ENCODE results near the gene DCLK1. TPM values are rescaled to one million over a fixed set of nuclear protein-coding genes. Genes with fewer than 3 reads are reported as not detected.

Gene DCLK1
- polyA plus RNA-seq, 3 donors = 4.5 to 6.8 (median 6.0) TPM

DNA sequence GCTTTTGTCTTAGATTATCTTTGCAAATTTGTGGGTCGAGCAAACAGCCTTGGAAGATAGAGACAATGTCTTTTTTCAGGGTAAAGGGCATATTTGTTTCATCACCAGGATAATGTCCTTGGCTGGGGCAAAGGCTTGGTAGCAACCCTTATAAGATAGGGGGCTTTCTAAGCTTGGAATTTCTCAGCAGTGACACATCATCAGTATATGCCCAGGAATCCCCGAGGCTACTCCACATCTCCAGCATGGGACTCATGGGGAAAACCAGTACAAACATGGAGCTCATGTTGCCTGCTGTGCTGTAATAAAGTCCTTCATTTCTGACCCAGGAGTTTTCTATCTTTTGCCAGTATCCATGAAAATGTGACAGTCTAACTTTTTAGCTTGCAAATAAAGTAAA lies 77.1 kb downstream of the DCLK1 start:
- DNase-seq = no peak

DNA sequence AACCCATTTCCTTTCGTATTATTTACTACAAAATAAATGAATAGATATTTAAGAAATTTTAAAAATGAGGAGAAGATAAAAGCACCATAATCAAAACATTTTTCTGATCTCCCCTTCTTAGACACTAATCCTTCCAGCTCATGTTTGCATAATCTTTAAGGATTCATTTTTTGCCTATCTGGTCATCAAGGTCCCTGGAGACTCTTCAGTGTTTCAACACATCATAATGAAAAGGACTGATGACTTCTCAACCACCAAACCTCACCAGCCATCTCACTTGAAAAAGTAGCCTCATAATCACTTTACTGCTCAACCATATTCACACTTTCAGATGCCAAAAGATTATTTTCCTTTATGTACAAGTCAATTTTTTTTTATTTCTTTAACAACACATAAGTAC lies 80.1 kb downstream of the DCLK1 start:
- no peak for DNase-seq

DNA sequence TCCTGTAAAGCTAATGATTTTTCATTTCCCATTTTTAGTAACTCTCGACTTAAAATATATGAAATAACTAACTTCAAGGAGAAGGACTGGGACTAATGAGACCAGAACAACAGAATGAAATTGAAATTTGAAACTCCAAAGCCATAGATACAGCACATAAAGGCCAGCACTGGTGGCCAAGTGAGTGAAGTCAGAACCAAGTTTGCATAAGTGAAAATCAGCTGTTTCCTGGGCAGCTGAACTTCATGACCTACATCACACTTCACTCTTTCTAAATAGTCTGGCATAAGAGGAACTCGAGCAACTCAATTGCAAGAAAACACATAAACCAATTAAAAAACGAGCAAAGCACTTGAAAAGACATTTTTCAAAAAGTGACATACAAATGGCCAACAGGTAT lies 84.5 kb downstream of the DCLK1 start:
- no peak for DNase-seq

DNA sequence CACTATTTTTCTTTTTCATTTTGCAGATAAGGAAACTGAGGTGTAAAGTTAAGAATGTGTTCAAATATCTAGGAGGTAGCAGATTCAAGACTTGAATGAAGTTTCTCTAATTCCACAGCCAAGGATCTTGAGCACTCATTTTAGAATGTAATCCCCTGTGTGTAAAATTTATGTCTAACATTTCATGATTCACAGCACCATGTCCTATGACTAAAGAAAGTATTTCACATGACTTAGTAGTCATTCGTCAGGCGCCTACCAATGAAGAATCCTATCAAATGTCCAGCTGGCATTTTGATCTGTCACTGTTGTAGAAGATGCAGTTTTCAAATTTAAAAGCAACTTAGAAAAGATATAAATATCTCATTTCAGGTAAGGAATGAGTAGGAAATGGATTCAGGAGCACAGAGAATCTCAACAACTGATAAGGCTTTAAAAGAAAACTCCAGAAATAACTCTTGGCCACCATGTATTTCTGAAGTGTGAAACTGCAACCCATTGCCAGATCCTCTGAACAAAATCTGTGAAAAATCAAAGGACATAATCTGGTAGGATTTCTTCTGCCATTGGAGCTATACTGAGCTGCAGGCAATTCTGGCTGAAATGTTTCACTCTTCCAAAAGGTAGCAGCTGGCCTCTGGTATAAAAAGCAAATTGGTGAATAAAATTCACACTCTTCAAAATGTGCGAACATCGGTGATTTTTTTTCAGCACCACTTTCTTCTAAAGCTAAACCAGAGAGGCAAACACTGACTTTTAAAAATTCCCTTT lies 92.2 kb downstream of the DCLK1 start:
- no peak for DNase-seq

DNA sequence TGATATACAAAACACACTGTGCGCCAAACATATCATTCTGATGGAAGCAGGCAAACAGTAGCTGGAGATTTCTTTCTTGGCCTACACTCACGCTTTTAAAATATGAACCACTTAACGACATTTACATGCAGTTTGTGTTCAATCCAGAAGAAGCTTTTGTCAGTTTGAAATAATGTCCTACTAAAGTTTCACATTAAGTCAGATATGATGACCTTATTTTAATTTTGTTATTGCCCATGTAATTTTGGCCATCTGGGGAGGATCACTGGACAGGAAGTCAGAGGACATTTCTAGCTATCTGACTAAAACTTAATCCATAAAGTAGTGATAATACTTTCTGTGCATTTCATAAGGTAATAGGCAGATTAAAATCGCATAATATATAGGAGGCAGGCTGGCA lies 98.1 kb downstream of the DCLK1 start:
- DNase-seq = no peak

DNA sequence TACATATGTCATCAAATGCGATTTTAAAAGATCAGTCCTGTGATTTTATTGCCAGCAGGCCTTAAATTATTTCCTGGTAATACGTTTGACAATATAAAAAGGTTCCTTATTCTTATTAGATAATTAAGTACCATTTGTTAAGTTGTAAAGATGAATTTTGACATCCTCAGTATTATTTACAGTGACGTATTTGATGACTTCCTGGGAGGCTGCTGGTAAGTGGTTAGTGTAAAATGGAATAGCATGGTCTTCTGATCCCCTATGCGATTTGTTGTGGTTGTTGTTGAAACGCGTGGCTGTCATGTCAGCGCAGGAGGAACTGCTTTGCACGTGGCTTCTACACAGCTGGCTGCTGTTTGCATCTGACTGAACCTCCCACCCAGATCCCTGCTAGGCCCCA lies 99.7 kb downstream of the DCLK1 start:
- DNase-seq = no peak

DNA sequence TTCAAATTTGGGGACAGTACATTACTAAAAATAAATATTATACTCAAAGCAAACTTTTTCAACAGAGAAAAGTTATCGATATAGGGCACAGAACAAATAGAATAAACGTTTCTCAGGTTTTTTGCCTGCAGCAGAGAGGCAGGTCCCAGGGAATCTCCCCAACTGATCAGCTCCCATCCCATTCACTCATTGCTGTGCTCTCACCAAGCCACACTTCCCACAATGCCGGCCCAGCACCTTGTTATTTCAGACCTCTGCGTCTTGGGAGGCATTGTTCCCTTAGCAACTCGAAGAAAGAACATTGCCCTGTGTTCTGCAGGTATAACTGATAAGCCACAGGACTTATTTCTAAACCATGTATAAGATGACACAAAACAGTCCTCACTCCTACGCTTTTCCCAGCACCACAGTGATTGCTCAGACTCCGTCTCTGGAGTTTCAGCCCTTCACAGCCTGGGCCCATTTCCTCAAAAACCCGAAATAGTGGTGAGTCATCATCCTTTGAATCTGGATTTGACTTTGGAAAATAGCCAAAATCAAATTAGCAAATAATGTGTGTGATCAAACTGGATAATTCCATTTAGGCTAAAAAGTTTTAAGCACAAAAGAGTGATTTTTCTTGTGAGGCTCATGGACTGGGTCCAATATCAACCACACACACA lies 100.4 kb downstream of the DCLK1 start:
- DNase-seq = no peak

DNA sequence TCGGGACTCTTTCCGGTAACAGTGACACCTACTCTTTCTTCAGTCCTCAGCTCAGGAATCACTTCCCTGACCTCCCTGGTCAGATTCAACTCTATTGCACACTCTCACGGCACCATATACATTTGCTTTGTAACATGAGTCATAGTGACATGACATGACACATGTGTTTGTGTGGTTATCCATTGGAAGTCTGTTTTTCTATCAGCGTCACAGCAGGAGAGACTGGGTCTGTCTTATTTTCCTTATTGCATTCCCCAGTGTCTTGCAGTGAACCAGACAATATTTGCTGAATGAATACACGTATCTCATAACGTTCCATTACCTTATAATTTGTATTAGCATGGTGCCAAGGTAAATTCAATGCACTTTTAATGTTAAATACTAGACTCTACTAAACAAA lies 102.0 kb downstream of the DCLK1 start:
- no peak for DNase-seq

DNA sequence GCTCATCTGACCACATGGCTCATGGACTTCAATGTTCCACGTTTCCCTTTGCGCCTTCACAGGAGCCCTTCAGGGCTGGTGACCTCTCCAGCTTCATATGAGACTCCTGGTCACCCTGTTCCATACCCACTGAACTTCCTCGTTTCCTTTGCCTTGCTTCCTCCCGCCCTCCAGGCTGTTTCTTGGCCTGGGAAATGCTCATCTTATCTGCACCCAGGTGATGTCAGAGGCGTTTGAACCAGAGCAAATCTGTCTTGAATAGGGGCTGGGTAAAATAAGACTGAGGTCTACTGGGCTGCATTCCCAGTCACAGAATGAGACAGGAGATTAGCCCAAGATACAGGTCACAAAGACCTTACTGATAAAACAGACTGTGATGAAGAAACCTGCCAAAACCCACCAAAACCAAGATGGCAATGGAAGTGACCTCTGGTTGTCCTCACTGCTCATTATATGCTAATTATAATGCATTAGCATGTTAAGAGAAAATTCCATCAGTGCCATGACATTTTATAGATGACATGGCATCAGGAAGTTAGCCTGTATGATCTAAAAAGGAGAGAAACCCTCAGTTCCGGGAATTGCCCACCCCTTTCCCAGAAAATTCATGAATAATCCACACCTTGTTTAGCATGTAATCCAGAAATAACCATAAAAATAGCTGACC lies 102.7 kb downstream of the DCLK1 start:
- DNase-seq = no peak

DNA sequence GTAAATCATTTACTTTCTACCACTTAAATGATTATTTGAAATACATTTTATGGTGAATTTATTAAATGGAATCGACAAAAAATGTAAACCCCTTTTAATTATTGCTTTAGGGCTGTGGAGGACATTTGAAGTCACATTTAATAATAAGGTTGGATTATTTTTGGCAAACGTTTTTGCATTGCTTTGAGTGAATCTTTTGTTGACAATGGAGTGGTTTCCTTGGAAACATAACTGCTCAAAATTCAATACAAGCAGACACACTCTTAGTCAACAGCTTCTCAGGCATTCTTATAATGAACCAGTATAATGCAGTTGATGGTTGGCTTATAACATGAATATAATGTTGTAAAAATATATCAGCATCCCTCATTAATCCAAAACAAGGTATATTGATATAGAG lies 104.7 kb downstream of the DCLK1 start:
- DNase-seq = no peak

DNA sequence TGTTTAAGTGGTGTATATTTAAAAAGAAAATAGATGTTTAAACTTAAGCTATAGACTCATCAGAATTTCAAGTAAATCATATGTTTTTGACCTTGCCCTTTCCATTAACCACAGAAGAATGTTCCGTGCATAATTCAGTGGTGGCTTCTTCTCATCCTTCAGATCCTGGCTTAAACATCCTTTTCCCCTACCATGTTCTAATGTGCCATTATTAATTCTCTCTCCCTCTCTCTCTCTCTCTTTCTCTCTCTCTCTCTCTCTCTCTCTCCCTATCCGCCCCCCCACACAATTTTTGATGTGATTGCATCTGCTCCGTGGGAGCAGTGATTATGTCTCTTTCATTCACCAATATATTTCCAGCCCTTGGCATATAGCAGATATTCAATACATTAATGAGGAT lies 116.4 kb downstream of the DCLK1 start:
- DNase-seq = no peak

DNA sequence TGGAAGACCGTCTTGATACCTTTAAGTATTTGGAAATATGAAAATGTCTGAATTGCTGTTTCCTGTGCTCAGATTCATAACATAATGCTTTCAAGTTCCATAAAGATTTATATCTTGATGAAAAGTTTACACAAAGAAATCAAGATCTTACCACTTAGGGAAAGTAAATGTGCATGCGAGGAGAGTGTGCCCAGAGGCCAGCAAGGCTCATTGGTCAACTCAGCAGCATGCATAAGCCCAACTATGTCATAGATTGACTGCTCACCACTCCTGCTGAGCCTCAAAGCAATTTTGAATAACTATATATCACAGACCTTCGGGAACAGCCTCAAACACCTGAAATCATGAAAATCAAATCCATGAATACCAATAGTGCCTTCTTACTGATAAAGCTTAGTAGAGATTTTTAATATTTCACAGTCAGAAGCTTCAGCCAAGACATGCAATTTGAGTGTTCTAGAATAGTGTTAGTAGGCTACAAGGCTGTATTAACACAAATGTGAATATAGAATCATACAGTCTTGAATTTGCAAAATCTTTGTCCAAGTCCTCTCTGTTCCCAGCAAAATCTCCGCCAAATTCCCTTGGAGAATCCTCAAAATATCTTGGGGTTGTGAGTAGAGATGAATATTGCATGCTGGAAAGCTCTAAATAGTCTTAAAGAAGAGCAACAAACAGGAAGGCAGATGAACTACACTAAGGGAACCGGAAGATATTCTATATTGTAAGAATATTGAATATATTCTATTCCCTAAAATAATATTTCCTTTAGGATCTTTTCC lies 124.1 kb downstream of the DCLK1 start:
- DNase-seq = no peak

DNA sequence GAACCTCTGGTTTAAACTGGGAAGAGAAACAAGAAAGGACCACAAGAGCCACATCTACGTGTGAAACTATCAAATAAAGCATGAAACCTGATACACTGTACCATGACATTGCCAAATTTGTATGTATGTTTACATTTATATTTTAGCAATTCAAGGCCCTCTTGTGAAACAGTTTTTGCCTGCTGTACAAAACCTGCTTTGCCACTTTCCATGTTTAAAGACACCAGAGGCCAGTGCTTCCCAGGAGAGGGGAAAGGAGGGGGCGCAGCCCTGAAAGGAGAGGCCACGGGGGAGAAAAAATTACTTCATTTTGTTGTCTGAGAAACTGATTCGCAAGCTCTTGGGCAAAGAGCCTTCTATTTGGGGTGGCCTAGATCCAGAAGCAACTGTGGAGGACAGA lies 124.8 kb downstream of the DCLK1 start:
- no peak for DNase-seq

DNA sequence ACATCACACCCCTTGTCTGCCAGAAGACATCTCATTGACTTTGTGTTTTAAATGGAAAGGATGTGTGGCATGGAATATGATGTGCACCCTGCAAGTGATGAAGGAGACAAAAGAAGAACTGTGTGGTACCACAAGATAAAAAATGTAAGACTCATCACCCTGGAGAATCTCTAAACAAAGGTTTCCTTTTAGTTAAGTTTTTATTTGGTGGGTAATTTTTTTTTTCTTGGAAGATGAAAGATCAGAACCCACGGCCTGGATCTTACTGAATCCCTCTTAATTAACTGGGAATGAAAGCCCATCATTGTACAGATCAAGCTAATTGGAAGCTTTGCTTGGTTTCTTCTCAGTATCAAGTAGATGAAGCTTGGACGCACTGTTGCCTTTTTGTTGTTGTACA lies 129.6 kb downstream of the DCLK1 start:
- no peak for DNase-seq

DNA sequence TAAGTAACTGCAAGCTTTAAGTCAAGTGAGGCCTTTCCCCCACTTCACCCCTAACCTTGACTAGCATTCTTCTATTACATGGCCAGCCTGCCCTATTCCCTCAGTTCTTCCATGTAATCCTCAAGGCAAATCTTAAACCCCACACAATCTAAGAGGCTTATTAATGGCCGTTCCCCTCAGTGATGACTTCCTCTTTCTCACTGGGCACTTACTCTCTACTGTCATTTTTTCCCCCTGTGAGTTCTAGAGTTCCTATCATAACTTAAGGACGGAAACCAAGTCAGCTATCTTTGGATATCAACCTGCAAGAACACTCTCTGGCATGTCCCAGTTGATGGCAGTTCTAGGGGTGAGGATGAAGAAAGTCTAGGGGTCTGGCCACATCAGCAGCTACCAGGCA lies 131.2 kb downstream of the DCLK1 start:
- no peak for DNase-seq

DNA sequence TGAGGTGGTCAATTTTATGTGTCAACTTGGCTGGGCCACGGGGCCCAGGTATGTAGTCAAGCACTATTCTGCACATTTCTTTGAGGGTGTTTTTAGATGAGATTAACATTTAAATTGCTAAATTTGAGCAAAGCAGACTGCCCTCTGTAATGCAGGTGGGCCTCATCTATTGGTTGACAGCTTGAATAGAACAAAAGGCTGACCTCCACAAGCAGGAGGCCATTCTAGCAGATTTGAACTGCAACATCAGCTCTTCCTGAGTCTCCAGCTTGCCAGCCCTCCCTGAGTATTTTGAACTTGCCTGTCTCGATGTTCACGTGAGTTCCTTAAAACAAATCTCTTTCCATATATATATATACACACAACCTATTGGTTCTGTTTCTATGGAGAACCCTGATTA lies 134.8 kb downstream of the DCLK1 start:
- no peak for DNase-seq

DNA sequence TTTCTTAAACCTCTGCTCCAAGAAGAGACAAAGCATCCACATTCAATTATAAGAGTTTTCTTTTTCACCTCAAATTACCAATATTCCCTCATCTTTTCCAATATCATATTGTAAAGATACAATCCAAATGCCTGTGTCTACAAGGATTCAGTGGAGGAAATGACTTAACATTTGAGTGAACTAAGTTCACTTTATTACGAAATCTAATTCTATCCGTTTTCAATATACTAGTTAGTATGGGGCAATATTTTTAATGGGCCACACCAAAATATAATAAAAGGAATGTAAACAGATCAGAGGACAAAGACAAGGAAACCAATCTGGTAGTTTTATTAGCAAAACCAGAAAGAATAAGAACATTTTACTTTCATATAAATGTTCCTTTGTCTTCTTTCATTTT lies 136.0 kb downstream of the DCLK1 start:
- no peak for DNase-seq

DNA sequence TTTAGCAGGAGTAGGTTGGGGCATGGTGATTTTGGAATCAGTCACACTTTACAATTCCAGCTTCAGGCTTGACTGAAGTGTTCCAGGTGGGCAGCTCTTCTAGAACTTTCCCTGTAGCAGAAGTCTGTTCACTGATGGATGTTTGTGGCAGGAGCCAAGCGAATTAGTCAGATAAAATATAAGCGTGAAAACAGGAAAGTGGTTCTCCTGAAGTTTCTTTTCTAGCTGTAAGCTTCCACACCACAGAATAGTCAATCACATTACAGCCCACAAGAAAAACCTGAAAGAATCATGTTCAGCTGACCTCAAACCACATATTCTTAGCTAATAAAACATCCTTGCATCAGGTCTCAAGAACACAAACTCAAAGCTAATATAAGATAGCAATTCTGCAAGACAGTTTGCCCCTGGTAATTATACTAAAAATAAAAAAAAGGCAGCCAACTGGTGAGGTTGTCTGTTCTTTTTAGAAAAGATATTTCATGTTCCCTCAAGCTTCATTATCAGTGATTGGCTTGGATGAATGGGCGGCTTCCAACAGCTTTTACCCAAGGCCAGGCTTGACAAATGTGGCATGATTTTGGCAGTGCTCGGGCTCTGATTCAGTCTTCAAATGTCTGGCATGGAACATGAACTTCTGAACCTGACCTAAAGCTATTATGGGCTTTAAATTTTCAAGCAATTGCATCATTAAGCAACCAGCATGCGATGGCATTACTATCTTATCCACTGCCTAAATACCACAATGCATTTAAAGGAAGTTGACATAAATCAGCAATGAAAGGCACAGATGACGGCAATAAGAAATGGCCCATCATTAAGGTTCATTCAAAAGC lies 136.8 kb downstream of the DCLK1 start:
- no peak for DNase-seq

DNA sequence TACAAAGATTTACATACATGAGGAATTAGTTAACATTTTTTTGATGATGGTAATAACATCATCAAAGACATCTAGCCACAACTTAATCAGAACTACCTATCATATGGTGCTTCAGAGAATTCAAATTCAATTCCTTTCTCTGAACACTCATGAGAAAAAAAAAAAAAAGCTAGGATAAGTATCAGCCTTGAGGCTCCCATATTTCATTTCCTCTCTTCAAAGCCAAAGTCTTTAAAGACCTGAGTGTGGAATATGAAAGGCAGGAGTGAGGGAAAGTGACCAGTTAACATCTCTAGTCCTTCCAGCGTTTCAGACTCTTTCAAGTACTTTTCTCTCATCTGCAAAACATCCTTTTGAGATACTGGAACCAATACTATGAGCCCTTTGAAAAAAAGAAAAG lies 137.5 kb downstream of the DCLK1 start:
- no peak for DNase-seq

DNA sequence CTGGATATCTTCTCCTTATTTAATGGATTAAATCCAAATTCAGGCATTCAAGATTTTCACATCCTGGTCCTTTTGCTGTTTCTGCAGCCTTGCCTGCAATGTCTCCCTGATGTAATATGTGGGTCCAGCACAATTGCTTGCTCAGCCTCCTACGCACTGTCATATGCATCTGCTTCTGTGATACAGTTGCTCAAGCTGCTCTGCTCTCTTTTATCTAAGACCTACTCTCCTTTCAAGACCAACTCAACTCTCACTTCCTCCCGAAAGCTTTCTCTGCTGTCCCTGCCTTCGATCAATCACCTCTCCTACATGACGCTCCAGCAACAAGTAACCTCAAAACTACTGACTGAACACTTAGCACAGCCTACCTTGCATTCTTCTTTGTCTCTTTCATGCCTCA lies 138.2 kb downstream of the DCLK1 start:
- DNase-seq = no peak

DNA sequence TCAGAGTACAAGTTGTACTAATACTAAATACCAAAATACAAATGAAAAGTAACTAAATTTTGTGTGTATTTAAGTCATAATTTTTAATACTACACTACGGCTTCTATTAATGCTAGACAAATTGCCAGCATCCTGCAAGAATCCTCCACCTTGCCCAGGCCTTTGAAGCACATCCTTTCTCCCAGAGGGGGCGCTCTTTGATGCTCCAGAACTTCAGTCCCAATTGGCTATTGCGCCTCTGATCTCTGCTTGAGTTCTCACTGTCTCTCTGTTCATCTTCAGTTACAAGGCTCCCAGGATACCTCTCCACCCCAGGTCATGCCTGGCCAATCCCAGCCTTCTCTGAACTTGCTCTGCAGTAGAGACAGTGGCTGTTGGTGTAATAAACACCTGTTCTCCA lies 141.0 kb downstream of the DCLK1 start:
- DNase-seq = no peak

DNA sequence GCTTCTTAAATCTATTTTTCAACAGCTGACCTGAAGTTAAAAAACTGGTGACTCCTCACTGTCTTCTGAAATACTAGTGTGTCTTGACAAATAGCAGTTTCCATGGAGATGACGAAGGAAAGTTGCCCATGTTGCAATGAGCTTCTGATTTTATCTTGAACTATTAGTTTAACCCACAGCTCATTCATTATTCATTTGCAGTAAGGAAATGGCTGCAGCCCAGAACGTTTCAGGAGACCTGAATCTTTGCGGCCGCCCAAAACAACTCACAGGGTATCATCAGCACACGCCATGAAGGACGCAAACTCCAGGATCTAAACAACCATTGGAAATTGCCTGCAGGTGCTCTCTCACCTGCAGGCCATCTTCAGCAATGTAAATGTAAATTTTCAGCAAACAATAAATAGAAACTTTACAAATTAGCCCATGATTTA lies 142.5 kb downstream of the DCLK1 start:
- no peak for DNase-seq

Data from renal pelvis (tissue), 4 donors.